GM21515 (cell line): Measurements from ENCODE around the gene KCNN2.

Source experiments
- ATAC-seq: cut with Tn5 transposase; IDR thresholded peaks from one replicate; pipeline ENCODE4 v1.9.1; 2021; ENCODE audit not compliant: unreplicated experiment

The KCNN2 gene

DNA sequence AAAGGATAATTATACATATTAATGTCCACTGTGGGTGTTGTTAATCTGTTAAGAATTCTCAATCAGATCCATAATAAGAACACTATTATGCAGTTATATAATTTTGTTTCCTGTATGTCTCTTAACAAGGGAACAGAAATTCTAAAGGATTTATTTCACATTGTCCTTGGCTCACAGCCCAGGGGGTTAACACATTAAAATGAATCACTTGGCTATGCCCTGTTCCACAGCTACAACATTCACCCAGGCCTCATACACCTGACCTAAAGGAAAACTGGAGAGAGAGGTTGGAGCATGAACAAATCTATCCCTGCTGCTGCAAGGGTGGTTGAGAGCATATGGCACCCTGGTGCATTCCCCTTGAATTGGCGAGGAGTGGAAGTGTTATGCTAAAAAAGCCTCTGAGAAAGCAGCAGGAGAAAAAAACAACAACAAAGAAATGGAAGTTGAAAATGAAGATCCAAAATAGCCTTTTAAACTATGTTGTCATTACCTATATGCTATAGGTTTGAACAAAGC lies 116.0 kb downstream of the KCNN2 start:
- ATAC-seq, result no peak

DNA sequence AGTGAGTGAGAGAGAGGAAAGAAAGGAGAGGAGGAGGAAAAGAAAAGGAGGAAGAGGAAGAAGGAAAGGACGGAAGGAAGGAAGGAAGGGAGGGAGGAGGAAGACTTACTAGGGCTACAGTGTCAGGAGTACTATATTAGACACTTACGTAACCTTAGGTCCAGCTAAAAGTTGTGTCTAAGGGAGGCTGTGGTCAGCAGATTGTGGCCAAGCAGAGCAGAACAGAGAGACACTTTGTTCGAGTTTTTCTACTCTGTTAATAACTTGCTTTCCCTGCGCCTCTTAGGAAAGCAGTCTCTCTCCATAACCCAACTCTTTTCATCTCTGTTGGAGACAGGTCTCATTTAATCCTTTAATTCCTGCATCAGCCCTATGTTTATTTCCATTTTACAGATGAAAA lies 138.9 kb downstream of the KCNN2 start:
- no peak for ATAC-seq

DNA sequence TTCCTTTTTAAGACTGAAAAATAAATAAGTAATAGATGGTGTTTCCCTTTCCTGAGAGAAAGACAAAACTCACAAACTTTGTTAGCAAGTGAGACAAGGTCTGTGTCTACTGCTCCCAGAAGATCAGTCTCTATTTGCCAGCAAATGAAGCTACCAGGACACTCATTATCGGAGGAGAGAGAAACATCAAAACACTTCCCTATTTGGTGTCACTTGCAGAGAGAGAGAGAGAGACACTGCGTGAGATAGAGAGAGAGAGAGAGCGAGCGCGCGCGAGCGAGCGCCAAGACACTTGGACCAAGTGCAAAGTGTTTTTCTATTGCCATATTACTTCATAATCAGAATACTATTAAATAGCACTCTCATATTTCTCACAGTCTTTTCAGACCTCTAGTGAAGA lies 142.7 kb downstream of the KCNN2 start:
- ATAC-seq, result no peak

DNA sequence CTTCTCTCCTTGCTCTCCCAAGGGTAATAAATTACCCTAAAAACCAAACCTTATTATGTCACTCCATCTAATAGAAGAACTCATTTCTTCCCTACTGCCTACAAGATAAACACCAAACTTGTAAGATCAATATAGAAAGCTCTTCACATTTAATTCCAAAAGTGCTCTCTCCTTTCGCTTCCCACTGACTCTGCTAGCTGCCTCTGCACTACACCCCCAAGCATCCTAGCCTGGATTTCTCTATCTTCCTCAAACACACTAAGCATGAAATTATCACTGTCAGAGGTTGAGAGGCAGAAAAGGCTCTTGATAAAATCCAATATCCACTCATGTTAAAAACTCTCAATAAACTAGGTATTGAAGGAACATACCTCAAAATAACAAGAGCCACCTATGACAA lies 162.4 kb downstream of the KCNN2 start:
- ATAC-seq, result no peak

DNA sequence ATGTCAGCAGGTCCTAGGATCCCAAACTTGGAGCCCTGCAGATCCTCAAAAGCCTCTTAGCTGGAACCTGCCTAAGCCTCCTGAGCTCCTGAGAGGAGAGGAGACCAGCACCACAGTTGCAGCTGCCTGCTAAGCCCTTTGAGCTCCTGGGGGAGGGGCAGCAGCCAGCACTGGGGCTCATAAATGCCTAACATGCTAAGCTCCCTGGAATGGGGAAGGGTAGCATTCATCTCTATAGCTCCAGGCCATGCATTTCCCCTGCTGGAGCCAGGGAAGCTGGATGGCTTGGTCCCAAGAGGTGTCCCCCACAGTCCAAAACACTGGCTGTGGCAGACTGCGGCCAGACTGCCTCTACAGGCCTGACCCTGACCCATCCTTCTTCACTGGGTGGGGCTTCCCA lies 182.7 kb downstream of the KCNN2 start:
- no peak for ATAC-seq
